ENCODE data around the gene NDUFV2. TPM values are rescaled to one million over a fixed set of nuclear protein-coding genes. Genes with fewer than 3 reads are reported as not detected.

NDUFV2 gene
- total RNA-seq, 1 experiment from 2014 or later = 194 TPM

DNA sequence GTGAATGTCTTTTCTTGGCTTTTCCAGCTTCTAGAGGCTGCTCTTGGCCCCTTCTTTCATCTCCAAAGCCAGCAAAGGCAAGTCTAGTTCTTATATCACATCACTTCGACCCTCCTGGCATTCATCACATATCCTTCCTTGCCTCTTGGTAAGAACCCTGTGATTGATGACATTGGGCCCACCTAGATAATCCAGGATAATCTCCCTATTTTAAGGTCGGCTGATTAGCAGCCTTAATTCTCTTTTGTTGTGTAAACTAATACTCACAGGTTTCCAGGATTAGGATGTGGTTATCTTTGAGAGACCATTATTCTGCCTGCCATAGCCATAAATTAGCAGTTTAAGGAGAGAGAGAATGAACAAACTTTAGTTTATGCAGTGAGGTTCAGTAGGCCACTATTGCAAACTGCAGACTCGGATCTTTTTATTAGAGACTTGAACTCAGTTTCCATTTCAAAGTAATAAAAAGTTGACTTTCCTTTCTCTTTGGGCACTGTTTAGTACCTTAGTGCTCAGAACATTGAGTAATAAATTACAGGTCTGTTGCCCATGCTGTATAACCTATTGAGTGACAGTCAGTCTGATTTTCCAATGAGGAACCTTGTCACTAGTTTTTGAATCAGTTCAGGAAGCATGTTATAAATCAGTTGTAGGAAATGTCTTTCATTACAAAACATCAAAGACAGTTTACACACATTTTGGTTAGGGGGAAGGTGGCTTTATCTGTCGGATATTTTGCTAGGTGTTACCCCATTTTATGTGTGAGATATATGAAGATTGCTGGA, 4.5 kb downstream of the NDUFV2 start:
- Histone ChIP-seq H3K9ac (ENCODE audit: low read length) (no peak overlapping the region), H3K36me3 (ENCODE audit: control insufficient read depth in 1 of 2, insufficient read depth in 2 of 2, low read length in 2 of 2) (peaks cover 0 to 34% of the 10 kb centered on the region in 2 experiments; a peak in 2 of 4 replicates), H3K27me3 (ENCODE audit: insufficient read depth, low read length) (no peaks in the 10 kb centered on the region), H4K20me1 (ENCODE audit: insufficient read depth) (peaks cover 15% of the 10 kb centered on the region; the same call in 1 of the 2 replicates), H3K79me2 (ENCODE audit: insufficient read depth, low read length) (peaks cover 94% of the 10 kb centered on the region), H2AFZ (ENCODE audit: low read depth, low read length, poor library complexity, severe bottlenecking) (no peak overlapping the region), H3K9me2 (ENCODE audit: insufficient read depth) (no peaks in the 10 kb centered on the region), H3K27ac (ENCODE audit: low read depth, low read length) (no peak overlapping the region), H3K4me3 (replicated peaks in 1 of 2; ENCODE audit: low read depth in 1 of 2, low read length in 2 of 2) (no peak overlapping the region), H3K4me1 (ENCODE audit: control insufficient read depth in 1 of 2, insufficient read depth in 2 of 2, low read length in 2 of 2) (peaks cover 7 to 15% of the 10 kb centered on the region in 2 experiments; a peak in 3 of 4 replicates), H3K9me3 (ENCODE audit: control insufficient read depth in 1 of 2, insufficient read depth in 1 of 2, low read depth in 1 of 2, low read length in 2 of 2) (no peaks in the 10 kb centered on the region), H3K4me2 (ENCODE audit: low read length) (no peak overlapping the region)
- no peak for DNase-seq (ENCODE audit: low read depth, low spot score)
- CTCF ChIA-PET = no interaction called here
- intact Hi-C loops (cut with micrococcal nuclease) = no loop called here
- no TSS peak for BruUV-seq (replicated peaks)
- RAD21 ChIA-PET (ENCODE audit: low non-redundant PET in 1 of 2, low total read pairs in 2 of 2, uncharacterized antibody in 2 of 2, unreplicated experiment in 2 of 2) = no interaction called here
- no peak for ATAC-seq
- POLR2A ChIA-PET = no interaction called here
- TF ChIP-seq CBX3 (IDR thresholded peaks at IDR 0.05; ENCODE audit: low read depth) (no peak), RAD21 (IDR thresholded peaks at IDR 0.05; ENCODE audit: low read depth) (no peak), SIN3A (IDR thresholded peaks at IDR 0.05; ENCODE audit: low read depth) (no peak), SRF (IDR thresholded peaks at IDR 0.05; ENCODE audit: low read depth) (no peak), ZNF274 (IDR thresholded peaks at IDR 0.05; ENCODE audit: low read depth, low read length) (no peak), YY1 (IDR thresholded peaks at IDR 0.05; ENCODE audit: extremely low read depth, insufficient replicate concordance, low read depth, low read length) (no peak)
- TF ChIP-seq, protein P1, sequence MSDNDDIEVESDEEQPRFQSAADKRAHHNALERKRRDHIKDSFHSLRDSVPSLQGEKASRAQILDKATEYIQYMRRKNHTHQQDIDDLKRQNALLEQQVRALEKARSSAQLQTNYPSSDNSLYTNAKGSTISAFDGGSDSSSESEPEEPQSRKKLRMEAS (IDR thresholded peaks at IDR 0.05) = no peak
- TF ChIP-seq, protein P2, sequence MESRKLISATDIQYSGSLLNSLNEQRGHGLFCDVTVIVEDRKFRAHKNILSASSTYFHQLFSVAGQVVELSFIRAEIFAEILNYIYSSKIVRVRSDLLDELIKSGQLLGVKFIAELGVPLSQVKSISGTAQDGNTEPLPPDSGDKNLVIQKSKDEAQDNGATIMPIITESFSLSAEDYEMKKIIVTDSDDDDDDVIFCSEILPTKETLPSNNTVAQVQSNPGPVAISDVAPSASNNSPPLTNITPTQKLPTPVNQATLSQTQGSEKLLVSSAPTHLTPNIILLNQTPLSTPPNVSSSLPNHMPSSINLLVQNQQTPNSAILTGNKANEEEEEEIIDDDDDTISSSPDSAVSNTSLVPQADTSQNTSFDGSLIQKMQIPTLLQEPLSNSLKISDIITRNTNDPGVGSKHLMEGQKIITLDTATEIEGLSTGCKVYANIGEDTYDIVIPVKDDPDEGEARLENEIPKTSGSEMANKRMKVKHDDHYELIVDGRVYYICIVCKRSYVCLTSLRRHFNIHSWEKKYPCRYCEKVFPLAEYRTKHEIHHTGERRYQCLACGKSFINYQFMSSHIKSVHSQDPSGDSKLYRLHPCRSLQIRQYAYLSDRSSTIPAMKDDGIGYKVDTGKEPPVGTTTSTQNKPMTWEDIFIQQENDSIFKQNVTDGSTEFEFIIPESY (IDR thresholded peaks at IDR 0.05; ENCODE audit: extremely low read depth, insufficient replicate concordance, low read length) = no peak
